ENCODE measurements around the gene HPSE2. TPM values are rescaled to one million over a fixed set of nuclear protein-coding genes. Genes with fewer than 3 reads are reported as not detected.

The HPSE2 gene
- total and polyA plus RNA-seq, 5 experiments from 2014 or later: 0.07 TPM; not detected in 4

GRCh38 chr10:99124376-99124775 is 111.3 kb downstream of the HPSE2 start:
- no peak for ATAC-seq
- DNase-seq: no peak
- H3K4me3 Mint-ChIP-seq: no peak overlapping the region
- H3K4me1 Mint-ChIP-seq: no peaks in the 10 kb centered on the region
- POLR2A ChIA-PET: no interaction called here
- peaks cover 0 to 3% (median 1%) of the 10 kb centered on the region in 5 donors for H3K27me3 Mint-ChIP-seq
- H3K36me3 Mint-ChIP-seq: peaks cover 0 to 5% (median 0%) of the 10 kb centered on the region in 3 donors
- H3K9me3 Mint-ChIP-seq: peaks cover 4 to 20% (median 13%) of the 10 kb centered on the region in 9 donors
- H3K27ac Mint-ChIP-seq: no peak overlapping the region

GRCh38 chr10:99123851-99124250 is 111.8 kb downstream of the HPSE2 start:
- no peak for DNase-seq
- peaks cover 4 to 20% (median 13%) of the 10 kb centered on the region in 9 donors for H3K9me3 Mint-ChIP-seq
- POLR2A ChIA-PET: no interaction called here
- peaks cover 0 to 4% (median 0%) of the 10 kb centered on the region in 3 donors for H3K36me3 Mint-ChIP-seq
- ATAC-seq: no peak
- H3K27ac Mint-ChIP-seq: no peak overlapping the region
- H3K4me1 Mint-ChIP-seq: no peaks in the 10 kb centered on the region
- H3K4me3 Mint-ChIP-seq: no peak overlapping the region
- H3K27me3 Mint-ChIP-seq: peaks cover 0 to 3% (median 1%) of the 10 kb centered on the region in 5 donors

- Mint-ChIP-seq H3K4me3 (no peak overlapping the region), H3K9me3 (peaks cover 4 to 20% (median 12%) of the 10 kb centered on the region in 9 donors), H3K27ac (no peak overlapping the region), H3K36me3 (peaks cover 0 to 4% (median 0%) of the 10 kb centered on the region in 3 donors), H3K27me3 (peaks cover 0 to 2% (median 0%) of the 10 kb centered on the region in 5 donors), H3K4me1 (no peaks in the 10 kb centered on the region)
- DNase-seq (no peak), ATAC-seq (no peak)
- POLR2A ChIA-PET: no interaction called here
Observed at GRCh38 chr10:99123336-99123735, 112.3 kb downstream of the HPSE2 start.

- Mint-ChIP-seq H3K4me3 (no peak overlapping the region), H3K36me3 (no peaks in the 10 kb centered on the region), H3K27ac (no peak overlapping the region), H3K4me1 (no peaks in the 10 kb centered on the region), H3K27me3 (peaks cover 0 to 6% (median 2%) of the 10 kb centered on the region in 5 donors), H3K9me3 (peaks cover 0 to 8% (median 0%) of the 10 kb centered on the region in 9 donors)
- DNase-seq (no peak), ATAC-seq (no peak)
- POLR2A ChIA-PET: no interaction called here
Observed at GRCh38 chr10:99119258-99119748, 116.3 kb downstream of the HPSE2 start.

GRCh38 chr10:99115703-99116102 is 119.9 kb downstream of the HPSE2 start:
- Mint-ChIP-seq H3K9me3 (peaks cover 0 to 8% (median 0%) of the 10 kb centered on the region in 9 donors), H3K4me1 (no peaks in the 10 kb centered on the region), H3K27ac (no peak overlapping the region), H3K27me3 (peaks cover 0 to 6% (median 1%) of the 10 kb centered on the region in 5 donors), H3K36me3 (no peaks in the 10 kb centered on the region), H3K4me3 (no peak overlapping the region)
- DNase-seq (no peak), ATAC-seq (no peak)
- POLR2A ChIA-PET: no interaction called here

GRCh38 chr10:99085358-99085757 is 150.3 kb downstream of the HPSE2 start:
- Mint-ChIP-seq H3K4me1 (no peaks in the 10 kb centered on the region), H3K27ac (no peak overlapping the region), H3K4me3 (no peak overlapping the region), H3K9me3 (peaks cover 0 to 8% (median 3%) of the 10 kb centered on the region in 9 donors), H3K27me3 (peaks cover 0 to 2% (median 0%) of the 10 kb centered on the region in 5 donors), H3K36me3 (no peaks in the 10 kb centered on the region)
- POLR2A ChIA-PET: no interaction called here
- DNase-seq (no peak), ATAC-seq (no peak)

GRCh38 chr10:99084161-99084560 is 151.5 kb downstream of the HPSE2 start:
- Mint-ChIP-seq H3K4me1 (no peaks in the 10 kb centered on the region), H3K27me3 (peaks cover 0 to 2% (median 0%) of the 10 kb centered on the region in 5 donors), H3K9me3 (peaks cover 0 to 8% (median 3%) of the 10 kb centered on the region in 9 donors), H3K4me3 (no peak overlapping the region), H3K27ac (no peak overlapping the region), H3K36me3 (no peaks in the 10 kb centered on the region)
- DNase-seq (no peak), ATAC-seq (no peak)
- POLR2A ChIA-PET: no interaction called here

GRCh38 chr10:99080275-99080945 is 155.2 kb downstream of the HPSE2 start:
- DNase-seq (no peak), ATAC-seq (no peak)
- Mint-ChIP-seq H3K4me1 (no peaks in the 10 kb centered on the region), H3K9me3 (peaks cover 0 to 10% (median 1%) of the 10 kb centered on the region in 9 donors), H3K36me3 (no peaks in the 10 kb centered on the region), H3K4me3 (no peak overlapping the region), H3K27ac (no peak overlapping the region), H3K27me3 (peaks cover 0 to 3% (median 0%) of the 10 kb centered on the region in 5 donors)
- POLR2A ChIA-PET: no interaction called here

GRCh38 chr10:99062591-99062990 is 173.1 kb downstream of the HPSE2 start:
- DNase-seq (no peak), ATAC-seq (no peak)
- peaks cover 0 to 2% (median 0%) of the 10 kb centered on the region in 5 donors for H3K27me3 Mint-ChIP-seq
- no peak overlapping the region for H3K27ac Mint-ChIP-seq
- H3K4me3 Mint-ChIP-seq: no peak overlapping the region
- no peaks in the 10 kb centered on the region for H3K4me1 Mint-ChIP-seq
- POLR2A ChIA-PET: no interaction called here
- no peaks in the 10 kb centered on the region for H3K36me3 Mint-ChIP-seq
- peaks cover 0 to 11% (median 3%) of the 10 kb centered on the region in 9 donors for H3K9me3 Mint-ChIP-seq

GRCh38 chr10:99058762-99059161 is 176.9 kb downstream of the HPSE2 start:
- Mint-ChIP-seq H3K4me3 (no peak overlapping the region), H3K4me1 (no peaks in the 10 kb centered on the region), H3K9me3 (peaks cover 0 to 8% (median 0%) of the 10 kb centered on the region in 9 donors), H3K36me3 (no peaks in the 10 kb centered on the region), H3K27me3 (peaks cover 0 to 2% (median 0%) of the 10 kb centered on the region in 5 donors), H3K27ac (no peak overlapping the region)
- POLR2A ChIA-PET: no interaction called here
- no peak for DNase-seq
- ATAC-seq: no peak

GRCh38 chr10:99057936-99058690 is 177.5 kb downstream of the HPSE2 start:
- H3K36me3 Mint-ChIP-seq: no peaks in the 10 kb centered on the region
- ATAC-seq (no peak), DNase-seq (no peak)
- H3K4me3 Mint-ChIP-seq: no peak overlapping the region
- POLR2A ChIA-PET: no interaction called here
- H3K4me1 Mint-ChIP-seq: no peaks in the 10 kb centered on the region
- H3K9me3 Mint-ChIP-seq: peaks cover 0 to 8% (median 0%) of the 10 kb centered on the region in 9 donors
- H3K27ac Mint-ChIP-seq: no peak overlapping the region
- peaks cover 0 to 2% (median 0%) of the 10 kb centered on the region in 5 donors for H3K27me3 Mint-ChIP-seq

GRCh38 chr10:99045671-99046070 is 190.0 kb downstream of the HPSE2 start:
- Mint-ChIP-seq H3K27me3 (peaks cover 0 to 5% (median 0%) of the 10 kb centered on the region in 5 donors), H3K36me3 (no peaks in the 10 kb centered on the region), H3K4me1 (no peaks in the 10 kb centered on the region), H3K9me3 (peaks cover 8 to 45% (median 29%) of the 10 kb centered on the region in 9 donors), H3K4me3 (no peak overlapping the region), H3K27ac (no peak overlapping the region)
- DNase-seq (no peak), ATAC-seq (no peak)
- POLR2A ChIA-PET: no interaction called here
